HCT116 (cell line): ENCODE results near the gene DMD.

Experiments
- ATF3 ChIP-seq: IDR thresholded peaks from 2 replicates; pipeline ENCODE4 v1.6.1; 2012
- CTCF ChIP-seq, 3 experiments: fragments of 200-600 bp in 1 of 3; sonication (generic) in 1 of 3; IDR thresholded peaks in 2 of 3; conservative IDR thresholded peaks in 1 of 3; 2 replicates each; pipeline ENCODE4 v1.5.1; 2012 to 2017; ENCODE audit warnings: low read depth in 2 of 3, low read length in 2 of 3, antibody characterized with exemption in 1 of 3, borderline replicate concordance in 1 of 3, control low read depth in 1 of 3, mild to moderate bottlenecking in 1 of 3, mixed read lengths in 1 of 3, mixed run types in 1 of 3, moderate library complexity in 1 of 3; ENCODE audit not compliant: insufficient read depth in 1 of 3
- POLR2A ChIP-seq: IDR thresholded peaks from 2 replicates; pipeline ENCODE4 v1.7.0; 2011; ENCODE audit warnings: borderline replicate concordance; ENCODE audit not compliant: insufficient read depth, insufficient read length; ENCODE audit errors: extremely low read depth
- POLR2AphosphoS5 ChIP-seq: IDR thresholded peaks from 2 replicates; pipeline ENCODE4 v1.6.1; 2011; ENCODE audit warnings: mild to moderate bottlenecking, low read depth, low read length, moderate library complexity
- REST ChIP-seq: IDR thresholded peaks from 2 replicates; pipeline ENCODE4 v1.6.1; 2012; ENCODE audit warnings: low read depth
- ZFX ChIP-seq: fragments of 450-650 bp; IDR thresholded peaks from 2 replicates; pipeline ENCODE4 v1.6.1; 2017
- ZNF274 ChIP-seq: fragments of 200-500 bp; sonication (Bioruptor generic); IDR thresholded peaks from 2 replicates; pipeline ENCODE4 v1.6.1; 2014; ENCODE audit warnings: mild to moderate bottlenecking, low read depth, low read length, inconsistent platforms

- TF ChIP-seq REST = no peak
- TF ChIP-seq ZFX = no peak
- TF ChIP-seq POLR2AphosphoS5 = no peak
- TF ChIP-seq ATF3 = no peak
- no peak for TF ChIP-seq CTCF (IDR thresholded peaks at IDR 0.05 in 2 of 3, conservative IDR thresholded peaks at IDR 0.05 in 1 of 3; ENCODE audit: borderline replicate concordance in 1 of 3, insufficient read depth in 1 of 3, low read depth in 2 of 3, low read length in 2 of 3)
- no peak for TF ChIP-seq ZNF274
- no peak for TF ChIP-seq POLR2A
Observed at GRCh38 chrX:31800219-31800618, 1411.1 kb downstream of the DMD start.
